Testis (tissue), 2 donors: ENCODE results near the gene OR6X1.

Source experiments
- CTCF ChIP-seq, 3 experiments: fragments of 450-650 bp in 2 of 3; fragments of 200-600 bp in 1 of 3; sonication (generic) in 1 of 3; IDR thresholded peaks; one replicate each; pipeline ENCODE4 v1.5.1; 2016 to 2019; ENCODE audit warnings: antibody characterized with exemption in 3 of 3, mild to moderate bottlenecking in 2 of 3, moderate library complexity in 1 of 3
- POLR2A ChIP-seq: fragments of 450-650 bp; IDR thresholded peaks from one replicate; pipeline ENCODE4 v1.6.1; 2017; ENCODE audit warnings: antibody characterized with exemption, mild to moderate bottlenecking, moderate library complexity

DNA sequence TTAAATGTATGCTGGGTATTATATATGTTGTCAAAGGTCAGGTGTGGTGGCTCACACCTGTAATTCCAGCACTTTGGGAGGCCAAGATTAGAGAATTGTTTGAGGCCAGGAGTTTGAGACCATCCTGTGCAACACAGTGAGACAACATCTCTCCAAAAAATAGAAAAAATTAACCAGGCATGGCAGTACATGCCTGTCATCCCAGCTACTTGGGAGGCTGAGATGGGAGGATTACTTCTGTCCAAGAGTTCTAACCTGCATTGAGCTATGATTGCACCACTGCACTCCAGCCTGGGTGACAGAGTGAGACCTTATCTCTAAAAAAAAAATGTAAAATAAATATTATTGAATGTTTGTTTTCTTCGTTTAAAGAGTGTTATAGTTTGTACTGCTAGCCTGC, 11.3 kb upstream of the OR6X1 start:
- no peak for TF ChIP-seq POLR2A
- TF ChIP-seq CTCF (IDR thresholded peaks at IDR 0.05) = no peak
